HG02759 (cell line): ENCODE results near the gene USP15.
"Not testable (repeated sequence)": the region's sequence is repeated elsewhere in the genome, so short reads cannot be mapped to it uniquely, and the experiment has no call there.

Experiments
- ATAC-seq: cut with Tn5 transposase; IDR thresholded peaks from one replicate; pipeline ENCODE4 v1.9.1; 2021; ENCODE audit warnings: mild to moderate bottlenecking, moderate library complexity; ENCODE audit not compliant: unreplicated experiment

USP15 gene

DNA sequence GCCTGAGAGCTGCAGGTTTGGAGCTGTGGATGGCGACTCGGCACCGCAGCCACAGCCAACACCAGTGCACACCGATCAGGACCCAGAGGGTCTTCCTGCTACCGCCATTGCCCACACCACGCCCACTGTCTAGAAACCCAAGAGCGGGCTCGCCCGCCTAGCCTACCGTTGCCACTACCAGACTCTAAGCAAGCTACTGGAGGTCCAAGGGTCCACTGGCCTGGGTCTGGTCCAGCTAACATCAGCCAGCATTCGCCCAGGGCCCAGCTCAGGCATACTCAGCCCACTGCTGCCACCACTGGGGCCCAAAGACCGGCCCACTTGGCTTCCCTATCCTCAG, 175.9 kb downstream of the USP15 start:
- no peak for ATAC-seq

DNA sequence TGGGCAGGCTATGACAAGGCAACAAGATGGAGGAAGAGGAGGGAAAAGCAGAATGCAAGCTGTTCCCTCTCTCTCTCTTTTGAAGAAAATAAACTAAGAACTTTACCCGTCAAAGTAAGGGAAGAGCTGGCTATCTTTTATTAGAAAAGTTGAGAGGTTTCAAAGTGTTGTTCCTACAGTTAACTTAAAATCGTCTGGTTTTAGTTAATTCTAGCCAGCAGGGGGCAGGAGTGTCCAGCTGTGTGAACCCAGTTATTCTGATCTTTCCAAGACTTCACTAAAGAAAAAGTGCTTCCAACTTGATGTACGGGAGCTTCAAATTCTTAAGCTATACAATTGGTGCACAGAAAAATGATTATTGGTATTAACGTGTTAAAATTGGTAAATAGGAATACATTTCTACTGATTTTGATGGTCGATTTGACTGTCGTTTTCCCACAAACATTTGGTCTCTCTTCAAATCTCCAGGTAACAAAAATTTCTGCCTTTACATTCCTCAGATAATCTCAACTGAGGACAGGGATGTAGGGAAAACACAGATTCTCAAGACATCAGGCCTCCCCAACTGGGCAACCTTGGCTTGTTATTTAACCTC, 178.0 kb downstream of the USP15 start:
- no peak for ATAC-seq

DNA sequence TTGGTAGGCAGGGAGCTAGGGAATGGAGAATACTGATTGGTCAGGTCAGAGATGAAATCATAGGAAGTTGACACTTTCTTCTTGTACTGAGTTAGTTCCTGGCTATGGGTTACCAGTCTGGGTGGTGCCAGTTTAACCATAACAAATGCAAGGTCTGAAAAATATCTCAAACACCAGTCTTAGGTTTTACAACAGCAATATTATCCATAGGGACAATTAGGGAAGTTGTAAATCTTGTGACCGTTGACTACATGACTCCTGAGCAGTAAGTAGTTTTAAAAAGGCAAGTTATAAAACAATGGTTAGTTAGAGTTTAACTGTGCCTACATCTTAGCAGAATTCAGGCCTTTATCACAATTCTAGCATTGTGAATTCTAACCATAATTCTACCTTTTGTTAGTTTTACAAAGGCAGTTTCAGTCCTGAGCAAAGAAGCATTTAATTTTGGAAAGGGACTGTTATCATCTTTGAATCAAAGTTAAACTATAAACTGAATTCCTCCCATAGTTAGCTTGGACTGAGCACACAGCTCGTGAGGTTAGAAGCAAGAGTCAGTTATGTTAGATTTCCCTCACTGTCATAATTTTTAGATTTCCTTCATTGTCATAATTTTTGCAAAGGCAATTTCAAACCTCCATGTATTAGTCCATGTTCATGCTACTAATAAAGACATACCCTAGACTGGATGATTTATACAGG, 186.7 kb downstream of the USP15 start:
- no peak for ATAC-seq

DNA sequence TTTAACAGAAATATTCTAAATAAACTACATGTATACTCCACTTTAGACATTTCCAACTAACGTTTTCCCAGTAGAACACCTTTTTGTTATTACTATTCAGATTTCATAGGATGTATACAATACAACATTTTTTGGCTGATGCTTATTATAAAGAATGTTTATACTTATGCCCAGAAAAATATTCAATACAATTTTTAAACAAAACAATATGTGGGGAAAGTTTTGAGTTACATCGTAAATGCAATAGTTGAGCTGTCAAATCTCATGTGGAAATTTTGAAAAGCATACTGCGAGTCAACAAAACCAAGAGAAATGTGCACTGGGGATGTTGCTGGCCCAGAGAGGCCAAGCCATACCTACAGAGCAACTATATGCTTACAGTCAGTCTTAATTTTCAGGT, 188.2 kb downstream of the USP15 start:
- no peak for ATAC-seq

DNA sequence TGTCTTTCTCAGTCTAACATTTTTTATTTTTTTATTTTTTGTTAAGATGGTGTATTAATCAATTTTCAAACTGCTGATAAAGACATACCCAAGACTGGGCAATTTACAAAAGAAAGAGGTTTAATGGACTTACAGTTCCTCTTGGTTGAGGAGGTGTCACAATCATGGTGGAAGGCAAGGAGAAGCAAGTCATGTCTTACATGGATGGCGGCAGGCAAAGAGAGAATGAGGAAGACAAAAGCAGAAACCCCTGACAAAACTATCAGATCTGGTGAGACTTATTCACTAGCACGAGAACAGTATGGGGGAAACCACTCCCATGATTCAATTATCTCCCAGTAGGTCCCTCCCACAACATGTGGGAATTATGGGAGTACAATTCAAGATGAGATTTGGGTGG, 195.2 kb downstream of the USP15 start:
- not testable (repeated sequence) for ATAC-seq

DNA sequence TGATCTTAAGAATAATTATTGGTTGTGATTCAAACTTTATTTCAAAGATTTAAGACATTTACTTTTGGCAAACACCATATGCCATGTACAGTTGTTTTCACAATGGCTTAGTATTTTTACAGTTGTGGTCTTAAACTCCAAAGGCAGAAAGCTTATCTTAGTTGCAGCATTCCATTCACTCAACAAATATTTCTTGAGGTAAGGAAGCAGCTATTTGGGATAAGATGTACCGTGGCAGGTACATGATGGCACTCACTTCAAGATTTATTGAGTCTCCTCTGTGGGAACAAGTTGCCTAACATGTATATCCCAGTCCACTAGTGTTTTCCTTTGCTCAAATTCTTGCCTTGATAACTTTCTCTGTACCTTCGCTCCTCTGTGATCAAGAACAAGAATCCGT, 198.4 kb downstream of the USP15 start:
- ATAC-seq: no peak

DNA sequence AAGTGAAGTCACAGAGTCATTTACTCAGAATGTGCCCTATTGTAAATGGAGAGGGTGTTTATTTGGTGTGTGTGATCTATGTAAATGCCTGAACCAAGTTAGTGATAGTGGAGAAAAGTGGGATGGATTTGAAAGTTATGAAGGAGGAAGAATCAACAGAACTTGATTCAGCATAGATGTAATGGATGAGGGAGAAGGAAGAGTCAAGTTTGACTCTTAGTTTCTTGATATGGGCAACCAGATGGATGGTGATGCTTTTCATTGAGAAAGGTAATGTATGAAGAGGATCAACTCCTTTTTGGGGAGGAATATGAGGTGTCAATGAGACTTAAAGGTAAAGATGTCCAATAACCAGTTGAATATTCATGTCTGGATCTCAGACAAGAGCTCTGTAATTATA, 199.8 kb downstream of the USP15 start:
- no peak for ATAC-seq

DNA sequence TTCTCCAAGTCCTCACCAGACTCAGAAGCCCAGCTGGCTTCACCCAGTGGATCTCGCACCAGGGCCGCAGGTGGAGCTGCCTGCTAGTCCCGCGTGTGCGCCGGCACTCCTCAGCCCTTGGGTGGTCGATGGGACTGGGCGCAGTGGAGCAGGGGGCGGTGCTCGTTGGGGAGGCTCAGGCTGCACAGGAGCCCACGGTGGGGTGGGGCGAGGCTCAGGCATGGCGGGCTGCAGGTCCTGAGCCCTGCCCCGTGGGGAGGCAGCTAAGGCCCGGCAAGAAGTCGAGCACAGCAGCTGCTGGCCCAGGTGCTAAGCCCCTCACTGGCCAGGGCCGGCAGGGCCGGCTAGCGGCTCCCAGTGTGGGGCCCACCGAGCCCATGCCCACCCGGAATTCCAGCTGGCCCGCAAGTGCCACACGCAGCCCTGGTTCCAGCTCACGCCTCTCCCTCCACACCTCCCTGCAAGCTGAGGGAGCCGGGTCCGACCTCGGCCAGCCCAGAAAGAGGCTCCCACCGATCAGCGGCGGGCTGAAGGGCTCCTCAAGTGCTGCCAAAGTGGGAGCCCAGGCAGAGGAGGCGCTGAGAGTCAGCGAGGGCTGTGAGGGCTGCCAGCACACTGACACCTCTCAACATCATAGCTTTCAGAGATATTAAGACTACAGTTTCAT, 201.1 kb downstream of the USP15 start:
- not testable (repeated sequence) for ATAC-seq

DNA sequence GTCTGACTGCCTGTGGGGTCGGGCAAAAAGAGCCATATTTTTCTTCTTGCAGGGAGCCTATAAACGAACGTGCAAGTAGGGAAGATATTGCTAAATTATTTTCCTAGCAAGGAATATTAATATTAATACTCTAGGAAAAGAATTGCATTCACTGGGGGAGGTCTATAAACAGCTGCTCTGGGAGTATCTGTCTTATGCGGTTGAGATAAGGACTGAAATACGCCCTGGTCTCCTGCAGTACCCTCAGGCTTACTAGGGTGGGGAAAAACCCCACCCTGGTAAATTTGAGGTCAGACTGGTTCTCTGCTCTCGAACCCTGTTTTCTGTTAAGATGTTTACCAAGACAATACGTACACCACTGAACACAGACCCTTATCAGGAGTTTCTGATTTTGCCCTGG, 203.0 kb downstream of the USP15 start:
- ATAC-seq: not testable (repeated sequence)
